Glutamatergic neuron (in vitro differentiated cells): ENCODE results near the gene JAGN1. TPM values are rescaled to one million over a fixed set of nuclear protein-coding genes. Genes with fewer than 3 reads are reported as not detected.
"Not testable (repeated sequence)": the region's sequence is repeated elsewhere in the genome, so short reads cannot be mapped to it uniquely, and the experiment has no call there.

Source experiments
- DNase-seq: peaks from one replicate; pipeline ENCODE4 v3.0.0; 2022
- H3K27ac Mint-ChIP-seq: one replicate; pipeline ENCODE4 v1.8.0; 2020; ENCODE audit warnings: mild to moderate bottlenecking, mixed read lengths, inconsistent platforms; ENCODE audit not compliant: unreplicated experiment
- H3K27me3 Mint-ChIP-seq: one replicate; pipeline ENCODE4 v1.8.0; 2020; ENCODE audit warnings: mild to moderate bottlenecking, moderate library complexity, mixed read lengths, inconsistent platforms; ENCODE audit not compliant: unreplicated experiment
- H3K36me3 Mint-ChIP-seq: one replicate; pipeline ENCODE4 v1.8.0; 2020; ENCODE audit warnings: mild to moderate bottlenecking, mixed read lengths, inconsistent platforms; ENCODE audit not compliant: unreplicated experiment
- H3K4me1 Mint-ChIP-seq: one replicate; pipeline ENCODE4 v1.8.0; 2020; ENCODE audit warnings: mild to moderate bottlenecking, low read depth, mixed read lengths, inconsistent platforms; ENCODE audit not compliant: unreplicated experiment
- H3K4me3 Mint-ChIP-seq: one replicate; pipeline ENCODE4 v1.8.0; 2020; ENCODE audit warnings: mild to moderate bottlenecking, mixed read lengths, inconsistent platforms; ENCODE audit not compliant: unreplicated experiment
- H3K9me3 Mint-ChIP-seq: one replicate; pipeline ENCODE4 v1.8.0; 2020; ENCODE audit warnings: mild to moderate bottlenecking, moderate library complexity, mixed read lengths, inconsistent platforms; ENCODE audit not compliant: unreplicated experiment
- CTCF ChIP-seq: fragments of 200-600 bp; sonication (generic); IDR thresholded peaks from one replicate; pipeline ENCODE4 v1.5.0; 2021; ENCODE audit not compliant: partially characterized antibody, unreplicated experiment
- total RNA-seq: library from RNA; stranded (reverse); fragmentation: NEBNext Ultra II Directional; extraction: Animal tissue kit (Norgen Biotek cat#: 25700); gene quantifications from one replicate; pipeline ENCODE4 v1.2.1, GENCODE V29; 2021; ENCODE audit not compliant: unreplicated experiment

JAGN1 gene
- total RNA-seq, 1 donor from 2014 or later = 37.8 TPM

GRCh38 chr3:9935966-9936510 lies 45.6 kb downstream of the JAGN1 start:
- Mint-ChIP-seq H3K36me3 (no peaks in the 10 kb centered on the region), H3K27ac (no peak overlapping the region)
- DNase-seq = no peak

GRCh38 chr3:9937486-9938238 lies 47.3 kb downstream of the JAGN1 start:
- Mint-ChIP-seq H3K4me1 (peaks cover 12% of the 10 kb centered on the region), H3K27me3 (peaks cover 9% of the 10 kb centered on the region), H3K27ac (peak overlapping the region; percentile 48), H3K4me3 (no peak overlapping the region), H3K36me3 (no peaks in the 10 kb centered on the region), H3K9me3 (peaks cover 5% of the 10 kb centered on the region)
- no peak for DNase-seq
- no peak for TF ChIP-seq CTCF

More at GRCh38 chr3:9935966-9936510, 45.6 kb downstream of the JAGN1 start:
- Mint-ChIP-seq H3K27me3 (peaks cover 5% of the 10 kb centered on the region), H3K4me1 (peaks cover 12% of the 10 kb centered on the region), H3K9me3 (peaks cover 7% of the 10 kb centered on the region), H3K4me3 (peak overlapping the region; percentile 93)
- no peak for TF ChIP-seq CTCF

DNA sequence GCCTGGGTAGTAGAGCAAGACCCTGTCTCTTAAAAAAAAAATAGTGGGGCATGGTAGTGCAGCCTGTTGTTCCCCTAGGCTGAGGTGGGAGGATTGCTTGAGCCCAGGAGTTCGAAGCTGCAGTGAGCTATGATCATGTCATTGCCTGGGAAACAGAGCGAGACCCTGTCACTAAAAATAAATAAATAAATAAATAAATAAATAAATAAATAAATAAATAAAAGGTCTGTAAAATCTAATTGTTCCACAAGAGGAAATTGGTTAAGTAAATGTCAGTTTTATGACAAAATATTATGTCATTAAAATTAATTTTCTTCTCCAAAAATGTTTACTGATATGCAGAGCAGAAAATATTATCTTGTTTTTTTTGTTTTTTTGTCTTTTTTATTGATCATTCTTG lies 48.6 kb downstream of the JAGN1 start:
- Mint-ChIP-seq H3K27ac (peak overlapping the region; percentile 86), H3K27me3 (peaks cover 7% of the 10 kb centered on the region), H3K4me3 (no peak overlapping the region), H3K9me3 (peaks cover 5% of the 10 kb centered on the region), H3K4me1 (peaks cover 12% of the 10 kb centered on the region), H3K36me3 (no peaks in the 10 kb centered on the region)
- no peak for DNase-seq
- no peak for TF ChIP-seq CTCF

- H3K4me1 Mint-ChIP-seq, H3K36me3 Mint-ChIP-seq, H3K27ac Mint-ChIP-seq, H3K9me3 Mint-ChIP-seq, DNase-seq, H3K27me3 Mint-ChIP-seq, H3K4me3 Mint-ChIP-seq: not testable (repeated sequence)
Measured at GRCh38 chr3:9939906-9940305, 49.5 kb downstream of the JAGN1 start.

- no peak for DNase-seq
Measured at GRCh38 chr3:9940746-9941145, 50.3 kb downstream of the JAGN1 start.

More at GRCh38 chr3:9940746-9941145, 50.3 kb downstream of the JAGN1 start:
- H3K9me3 Mint-ChIP-seq = peaks cover 4% of the 10 kb centered on the region
- H3K4me1 Mint-ChIP-seq = peaks cover 1% of the 10 kb centered on the region
- no peak for TF ChIP-seq CTCF
- H3K27ac Mint-ChIP-seq = no peak overlapping the region
- no peak overlapping the region for H3K4me3 Mint-ChIP-seq
- H3K27me3 Mint-ChIP-seq = peaks cover 6% of the 10 kb centered on the region
- no peaks in the 10 kb centered on the region for H3K36me3 Mint-ChIP-seq
